HG03558 (cell line): ENCODE results near the gene TMEM135.
"Not testable (repeated sequence)": the region's sequence is repeated elsewhere in the genome, so short reads cannot be mapped to it uniquely, and the experiment has no call there.

ENCODE experiments used
- ATAC-seq: cut with Tn5 transposase; IDR thresholded peaks from one replicate; pipeline ENCODE4 v1.9.1; 2021; ENCODE audit warnings: moderate number of reproducible peaks; ENCODE audit not compliant: unreplicated experiment; ENCODE audit errors: extremely low read depth

TMEM135 gene

GRCh38 chr11:87037450-87038234, at the start of gene TMEM135:
TSS of gene TMEM135 (plus strand) at chr11:87037934. CDS start at chr11:87038046, 112 bp downstream.
- peak; percentile 99 for ATAC-seq

GRCh38 chr11:86988351-86988881, 49.3 kb upstream of the TMEM135 start:
- no peak for ATAC-seq

GRCh38 chr11:86990031-86990430, 47.7 kb upstream of the TMEM135 start:
- no peak for ATAC-seq

- ATAC-seq: no peak
These were observed 47.2 kb upstream of the TMEM135 start for GRCh38 chr11:86990515-86990914.

- ATAC-seq: no peak
These were observed 46.4 kb upstream of the TMEM135 start for GRCh38 chr11:86991341-86991740.

- not testable (repeated sequence) for ATAC-seq
These were observed 45.4 kb upstream of the TMEM135 start for GRCh38 chr11:86992340-86992739.

GRCh38 chr11:86993031-86993430, 44.7 kb upstream of the TMEM135 start:
- ATAC-seq: no peak

GRCh38 chr11:86996953-86997570, 40.7 kb upstream of the TMEM135 start:
- no peak for ATAC-seq

- no peak for ATAC-seq
These were observed 38.3 kb upstream of the TMEM135 start for GRCh38 chr11:86999388-86999787.

- ATAC-seq: no peak
These were observed 37.6 kb upstream of the TMEM135 start for GRCh38 chr11:86999859-87000753.

GRCh38 chr11:87002918-87003317, 34.8 kb upstream of the TMEM135 start:
- ATAC-seq: no peak

GRCh38 chr11:87004281-87004680, 33.5 kb upstream of the TMEM135 start:
- not testable (repeated sequence) for ATAC-seq

GRCh38 chr11:87005569-87005921, 32.2 kb upstream of the TMEM135 start:
- no peak for ATAC-seq

- ATAC-seq: no peak
These were observed 31.7 kb upstream of the TMEM135 start for GRCh38 chr11:87006035-87006434.

- ATAC-seq: no peak
These were observed 29.8 kb upstream of the TMEM135 start for GRCh38 chr11:87007963-87008362.

- ATAC-seq: no peak
These were observed 25.6 kb upstream of the TMEM135 start for GRCh38 chr11:87012089-87012488.

- no peak for ATAC-seq
These were observed 25.1 kb upstream of the TMEM135 start for GRCh38 chr11:87012673-87013072.

GRCh38 chr11:87013912-87014825, 23.6 kb upstream of the TMEM135 start:
- no peak for ATAC-seq

- no peak for ATAC-seq
These were observed 22.1 kb upstream of the TMEM135 start for GRCh38 chr11:87015645-87016044.
